K562 (cell line): ENCODE results near the gene ZNF780B. TPM values are rescaled to one million over a fixed set of nuclear protein-coding genes. Genes with fewer than 3 reads are reported as not detected.
A peak's percentile ranks its signal among the peaks of the same experiment; 100 is the strongest.

ENCODE experiments used
- ATAC-seq: fragments of 200-7000 bp; cut with Tn5 transposase; 3 replicates; pipeline ENCODE4 v1.9.1; 2020; ENCODE audit warnings: moderate library complexity
- BruUV-seq: library from RNA; stranded (reverse); fragments of 400-500 nt; replicated peaks from 2 replicates; lab custom pipeline; 2021; lab: Mats Ljungman, UMichigan
- CTCF ChIA-PET: fragments of 300-600 bp; formaldehyde crosslinking; extraction: SDS; loops from one replicate; lab custom pipeline; 2021; ENCODE audit warnings: low intra/inter-chr PET ratio; lab: Yijun Ruan, JAX
- POLR2A ChIA-PET: fragments of 300-600, 350-650 bp; sonication (Branson Sonifier 250); formaldehyde crosslinking; extraction: SDS; loops from one replicate; lab custom pipeline; 2021; ENCODE audit warnings: antibody characterized with exemption, inconsistent platforms; lab: Yijun Ruan, JAX
- DNase-seq, 4 experiments: peaks; one replicate each; pipeline versions ENCODE4 v3.0.0 to v3.0.0-alpha.2; 2011 to 2018; ENCODE audit warnings: low spot score in 3 of 4, mixed read lengths in 3 of 4; ENCODE audit errors: extremely low read depth in 1 of 4
- FAIRE-seq: peaks from 2 replicates; lab custom pipeline; 2011; peaks lifted over from hg19 to GRCh38; lab: Jason Lieb, UNC
- H2AFZ ChIP-seq: 2 replicates; pipeline ENCODE4 v1.6.0; 2011; ENCODE audit warnings: low read depth, low read length, control low read depth, inconsistent platforms
- H3K27ac ChIP-seq: fragments of 200-600 bp; 3 replicates; pipeline ENCODE4 v1.8.0; 2011; ENCODE audit warnings: low read depth, mild to moderate bottlenecking, control low read depth, inconsistent platforms, low read length, moderate library complexity, mixed read lengths; ENCODE audit errors: extremely low read depth
- H3K27me3 ChIP-seq, 2 experiments: fragments of 300-600 bp in 1 of 2; 2 replicates in 1 of 2; 3 replicates in 1 of 2; pipeline versions ENCODE4 v1.6.0 to v1.8.0; 2011; ENCODE audit warnings: inconsistent platforms in 2 of 2, low read length in 2 of 2, mild to moderate bottlenecking in 1 of 2, mixed read lengths in 1 of 2, moderate library complexity in 1 of 2; ENCODE audit not compliant: control insufficient read depth in 2 of 2, insufficient read depth in 2 of 2
- H3K36me3 ChIP-seq: fragments of 300-600 bp; 3 replicates; pipeline ENCODE4 v1.8.0; 2011; ENCODE audit warnings: mild to moderate bottlenecking, low read length, inconsistent platforms; ENCODE audit not compliant: control insufficient read depth, insufficient read depth
- H3K4me1 ChIP-seq, 2 experiments: fragments of 200-600 bp in 1 of 2; replicated peaks in 1 of 2; 2 replicates in 1 of 2; 3 replicates in 1 of 2; pipeline versions ENCODE4 v1.5.1 to v1.8.0; 2011; ENCODE audit warnings: inconsistent platforms in 2 of 2, low read length in 2 of 2, mild to moderate bottlenecking in 1 of 2, mixed read lengths in 1 of 2, moderate library complexity in 1 of 2; ENCODE audit not compliant: control insufficient read depth in 2 of 2, insufficient read depth in 2 of 2
- H3K4me2 ChIP-seq: 2 replicates; pipeline ENCODE4 v1.6.1; 2011; ENCODE audit warnings: low read length, control low read depth, inconsistent platforms, mixed read lengths; ENCODE audit not compliant: insufficient read depth
- H3K4me3 ChIP-seq: fragments of 200-600 bp; sonication (generic), shearing (Covaris generic); 2 replicates; pipeline ENCODE4 v1.5.1; 2016; ENCODE audit warnings: control low read depth, inconsistent platforms
- H3K79me2 ChIP-seq: fragments of 200-600 bp; 3 replicates; pipeline ENCODE4 v1.8.0; 2011; ENCODE audit warnings: low read length, inconsistent platforms; ENCODE audit not compliant: control insufficient read depth, insufficient read depth
- H3K9ac ChIP-seq, 2 experiments: 2 replicates each; pipeline versions ENCODE4 v1.6.0 to v1.6.1; 2011; ENCODE audit warnings: low read depth in 2 of 2, low read length in 2 of 2, control low read depth in 1 of 2, inconsistent platforms in 1 of 2, mild to moderate bottlenecking in 1 of 2, mixed read lengths in 1 of 2; ENCODE audit not compliant: insufficient read depth in 1 of 2
- H3K9me1 ChIP-seq: one replicate; pipeline ENCODE4 v1.6.0; 2011; ENCODE audit warnings: inconsistent platforms, mild to moderate bottlenecking, low read length, moderate library complexity; ENCODE audit not compliant: control insufficient read depth, insufficient read depth
- H3K9me3 ChIP-seq: replicated peaks from 2 replicates; pipeline ENCODE4 v1.5.1; 2011; ENCODE audit warnings: low read depth, low read length, inconsistent platforms; ENCODE audit not compliant: control insufficient read depth, insufficient read depth
- H4K20me1 ChIP-seq: replicated peaks from 2 replicates; pipeline ENCODE4 v1.6.1; 2011; ENCODE audit warnings: low read length, inconsistent platforms, mixed read lengths; ENCODE audit not compliant: control insufficient read depth, insufficient read depth
- ATF3 ChIP-seq, 2 experiments: fragments of 450-650 bp in 1 of 2; sonication (generic) in 1 of 2; formaldehyde crosslinking in 1 of 2; IDR thresholded peaks in 1 of 2; conservative IDR thresholded peaks in 1 of 2; 2 replicates each; pipeline versions ENCODE4 v1.6.1 to v1.8.1; 2016 to 2023; ENCODE audit warnings: mild to moderate bottlenecking in 2 of 2, moderate library complexity in 2 of 2, inconsistent platforms in 1 of 2, missing genetic modification reagents in 1 of 2
- ATF4 ChIP-seq: fragments of 450-650 bp; formaldehyde crosslinking; IDR thresholded peaks from 2 replicates; pipeline ENCODE4 v1.4.0; 2022; ENCODE audit warnings: mild to moderate bottlenecking, moderate library complexity
- ATF7 ChIP-seq: fragments of 450-650 bp; IDR thresholded peaks from 2 replicates; pipeline ENCODE4 v1.7.1; 2014; ENCODE audit warnings: mild to moderate bottlenecking, moderate library complexity
- CEBPB ChIP-seq: fragments of 450-650 bp; IDR thresholded peaks from 2 replicates; pipeline ENCODE4 v1.6.1; 2016; ENCODE audit warnings: missing genetic modification characterization, missing compliant biosample characterization
- CEBPG ChIP-seq, 3 experiments: fragments of 200-800 bp in 1 of 3; sonication (Bioruptor generic) in 1 of 3; sonication (generic) in 1 of 3; formaldehyde crosslinking in 1 of 3; IDR thresholded peaks in 2 of 3; conservative IDR thresholded peaks in 1 of 3; 2 replicates each; pipeline versions ENCODE4 v1.6.1 to v1.8.0; 2016 to 2022; ENCODE audit warnings: missing compliant biosample characterization in 2 of 3, missing genetic modification characterization in 2 of 3, mild to moderate bottlenecking in 1 of 3, missing genetic modification reagents in 1 of 3
- CXXC5 ChIP-seq: fragments of 250-450 bp; sonication (Bioruptor Pico); IDR thresholded peaks from 2 replicates; pipeline ENCODE4 v1.8.0; 2022; ENCODE audit warnings: inconsistent platforms, mild to moderate bottlenecking, moderate library complexity
- ETS2 ChIP-seq: IDR thresholded peaks from 2 replicates; pipeline ENCODE4 v1.6.1; 2016; ENCODE audit warnings: borderline replicate concordance, missing genetic modification characterization, mild to moderate bottlenecking, moderate library complexity, missing compliant biosample characterization; ENCODE audit not compliant: poor library complexity, severe bottlenecking
- FOXJ3 ChIP-seq: sonication (generic); formaldehyde crosslinking; IDR thresholded peaks from 2 replicates; pipeline ENCODE4 v1.4.0; 2020; ENCODE audit warnings: mild to moderate bottlenecking, missing genetic modification reagents
- JUND ChIP-seq, 2 experiments: IDR thresholded peaks; 2 replicates in 1 of 2; 3 replicates in 1 of 2; pipeline ENCODE4 v1.6.1; 2011; ENCODE audit warnings: borderline replicate concordance in 2 of 2, low read depth in 2 of 2, low read length in 2 of 2, improper control_type of control experiment in 1 of 2, missing biosample characterization in 1 of 2, missing genetic modification characterization in 1 of 2, missing genetic modification reagents in 1 of 2
- MYC ChIP-seq, 2 experiments: fragments of 250-450 bp in 1 of 2; sonication (Bioruptor Pico) in 1 of 2; IDR thresholded peaks; 2 replicates each; pipeline versions ENCODE4 v1.5.1 to v1.6.1; 2012 to 2021; ENCODE audit warnings: low read depth in 2 of 2, borderline replicate concordance in 1 of 2, improper control_type of control experiment in 1 of 2, low read length in 1 of 2, mild to moderate bottlenecking in 1 of 2, moderate library complexity in 1 of 2
- POU5F1 ChIP-seq: fragments of 150-350 bp; IDR thresholded peaks from 2 replicates; pipeline ENCODE4 v1.6.1; 2014; ENCODE audit warnings: borderline replicate concordance, low read length, low read depth, mild to moderate bottlenecking; ENCODE audit not compliant: partially characterized antibody
- PPARD ChIP-seq: fragments of 250-450 bp; sonication (Bioruptor Pico); IDR thresholded peaks from 2 replicates; pipeline ENCODE4 v1.8.0; 2022; ENCODE audit warnings: inconsistent platforms, mild to moderate bottlenecking, moderate library complexity
- RAD21 ChIP-seq, 2 experiments: fragments of 250-450 bp in 1 of 2; fragments of 450-650 bp in 1 of 2; sonication (Bioruptor Pico) in 1 of 2; formaldehyde crosslinking in 1 of 2; IDR thresholded peaks in 1 of 2; conservative IDR thresholded peaks in 1 of 2; 2 replicates each; pipeline versions ENCODE4 v1.4.0 to v1.8.0; 2020 to 2022; ENCODE audit warnings: mild to moderate bottlenecking in 2 of 2, moderate library complexity in 1 of 2
- SMAD4 ChIP-seq: fragments of 250-450 bp; sonication (Bioruptor Pico); conservative IDR thresholded peaks from 2 replicates; pipeline ENCODE4 v1.8.0; 2021; ENCODE audit warnings: inconsistent platforms, mild to moderate bottlenecking, moderate library complexity
- TRIM24 ChIP-seq, 2 experiments: fragments of 450-650 bp; IDR thresholded peaks; 2 replicates each; pipeline ENCODE4 v1.6.1; 2016
- ZEB2 ChIP-seq: fragments of 450-650 bp; IDR thresholded peaks from 2 replicates; pipeline ENCODE4 v1.6.1; 2016
- ZNF668 ChIP-seq: fragments of 250-450 bp; sonication (Bioruptor Pico); IDR thresholded peaks from 2 replicates; pipeline ENCODE4 v1.8.0; 2022; ENCODE audit warnings: mild to moderate bottlenecking, inconsistent platforms
- ZNF79 ChIP-seq: fragments of 250-450 bp; sonication (Bioruptor Pico); IDR thresholded peaks from 2 replicates; pipeline ENCODE4 v1.4.0; 2020; ENCODE audit warnings: low read depth, mild to moderate bottlenecking, moderate library complexity
- ZSCAN32 ChIP-seq: fragments of 450-650 bp; formaldehyde crosslinking; IDR thresholded peaks from 2 replicates; pipeline ENCODE4 v1.4.0; 2020; ENCODE audit warnings: mild to moderate bottlenecking, moderate library complexity
- WGBS: fragments of 100-300 bp; shearing (Covaris generic); methylation state at CpG from one replicate; pipeline ENCODE4 v1.1.6; 2016; ENCODE audit warnings: low coverage, mixed read lengths; ENCODE audit not compliant: insufficient coverage; ENCODE audit errors: missing lambda C conversion rate; 5-methylcytosine and 5-hydroxymethylcytosine counted together
- in situ Hi-C: fragments of 300-500 bp; cut with MboI; formaldehyde crosslinking; loops from 4 replicates; pipeline ENCODE4 v1.15.0; 2018; ENCODE audit warnings: inconsistent platforms, mixed read lengths
- intact Hi-C: fragments of 100-400 bp; cut with micrococcal nuclease; formaldehyde crosslinking; loops from 2 replicates; pipeline ENCODE4 v1.14.2; 2022
- polyA plus RNA-seq, 8 experiments: library from polyadenylated mRNA; depleted of rRNA in 4 of 8; stranded (reverse) in 5 of 8; unstranded in 3 of 8; fragments of >200 nt; fragmentation: Nextera tagmentation in 2 of 8; fragmentation: Illumina TruSeq in 1 of 8; extraction: Ambion mirVana in 2 of 8; extraction: Trizol in 1 of 8; gene quantifications; 2 replicates each; pipeline versions ENCODE4 v1.2.1 to v1.2.3, GENCODE V29; 2011 to 2014; ENCODE audit warnings: inconsistent platforms in 1 of 8, missing spikeins in 1 of 8
- total RNA-seq, 7 experiments: library from RNA; depleted of rRNA in 6 of 7; stranded (reverse); fragments of >200 nt in 6 of 7; fragmentation: Illumina TruSeq in 2 of 7; extraction: Trizol in 2 of 7; gene quantifications; 2 replicates each; pipeline versions ENCODE4 v1.2.1 to v1.2.3, GENCODE V29; 2011 to 2021; ENCODE audit warnings: low replicate concordance in 1 of 7

Gene ZNF780B
- total and polyA plus RNA-seq, 9 of the 15 experiments (the other 6 are each of a cell fraction or from before 2014, with no cell fraction given), result 3.9 to 18.4 (median 8.8) TPM

- no peak overlapping the region for H3K4me2 ChIP-seq
- in situ Hi-C loops (no loop called here), intact Hi-C loops (no loop called here)
- H2AFZ ChIP-seq, result no peak overlapping the region
- CTCF ChIA-PET, result no interaction called here
- no peak overlapping the region for H3K4me3 ChIP-seq
- peaks cover 47% of the 10 kb centered on the region for H3K36me3 ChIP-seq
- POLR2A ChIA-PET, result interaction anchor here (0.6 to 0.8 kb wide), 2 partner anchors 11 to 114 kb away, joined by 3 to 4 read pairs; partner anchors contain the start of gene PSMC4
- no peaks in the 10 kb centered on the region; a peak in 1 of 5 replicates for H3K4me1 ChIP-seq
- DNase-seq (peak in 2 of 4 experiments; percentile 12 to 24), FAIRE-seq (peak; percentile 52), ATAC-seq (peak; percentile 86)
- 84% methylated on average over 4 of the region's 4 CpGs for WGBS
- no TSS peak for BruUV-seq
- no peaks in the 10 kb centered on the region for H4K20me1 ChIP-seq
- H3K27me3 ChIP-seq, result no peaks in the 10 kb centered on the region
- peaks cover 37% of the 10 kb centered on the region for H3K79me2 ChIP-seq
- no peak overlapping the region; the same call in 2 of the 3 replicates for H3K27ac ChIP-seq
- peaks cover 4% of the 10 kb centered on the region; the same call in 1 of the 2 replicates for H3K9me3 ChIP-seq
- H3K9ac ChIP-seq, result no peak overlapping the region
- H3K9me1 ChIP-seq, result no peaks in the 10 kb centered on the region
- TF ChIP-seq JUND (IDR thresholded peaks at IDR 0.05; ENCODE audit: borderline replicate concordance, low read depth, low read length), result peak; percentile 73
- no peak for TF ChIP-seq JUND (tag; IDR thresholded peaks at IDR 0.05; ENCODE audit: borderline replicate concordance, low read depth, low read length)
- TF ChIP-seq RAD21 (CRISPR knock-in tag; conservative IDR thresholded peaks at IDR 0.05 in 1 of 2, IDR thresholded peaks at IDR 0.05 in 1 of 2), result no peak
- peak; percentile 61 for TF ChIP-seq CEBPB (tag)
- TF ChIP-seq POU5F1, result no peak
- TF ChIP-seq ATF3 (IDR thresholded peaks at IDR 0.05), result peak; percentile 94
- TF ChIP-seq ATF3 (CRISPR knock-in tag; conservative IDR thresholded peaks at IDR 0.05), result no peak
- TF ChIP-seq ZNF79 (CRISPR knock-in tag), result no peak
- 0 out of 2 replicates have a peak, but pooled peaks have one; percentile 21 for TF ChIP-seq ZEB2
- peak; percentile 69 for TF ChIP-seq ATF7
- TF ChIP-seq TRIM24 (IDR thresholded peaks at IDR 0.05), result peak; percentile 49 to 65; a peak in 2 of 4 replicates
- no peak for TF ChIP-seq PPARD (CRISPR knock-in tag)
- no peak for TF ChIP-seq ETS2 (tag)
- TF ChIP-seq SMAD4 (CRISPR knock-in tag), result 0 out of 2 replicates have a peak, but pooled peaks have one; percentile 41
- 0 out of 2 replicates have a peak, but pooled peaks have one; percentile 29 for TF ChIP-seq CXXC5
- 0 out of 2 replicates have a peak, but pooled peaks have one; percentile 31 for TF ChIP-seq ZSCAN32 (CRISPR knock-in tag)
- TF ChIP-seq MYC (IDR thresholded peaks at IDR 0.05; ENCODE audit: low read depth, low read length), result 0 out of 2 replicates have a peak, but pooled peaks have one; percentile 19
- no peak for TF ChIP-seq MYC (CRISPR knock-in tag; IDR thresholded peaks at IDR 0.05; ENCODE audit: borderline replicate concordance, low read depth)
- TF ChIP-seq CEBPG (CRISPR knock-in tag; IDR thresholded peaks at IDR 0.05), result peak; percentile 91
- peak; percentile 61 to 91; a peak in 3 of 4 replicates for TF ChIP-seq CEBPG (tag; conservative IDR thresholded peaks at IDR 0.05 in 1 of 2, IDR thresholded peaks at IDR 0.05 in 1 of 2)
- 0 out of 2 replicates have a peak, but pooled peaks have one; percentile 50 for TF ChIP-seq ATF4 (CRISPR knock-in tag)
- no peak for TF ChIP-seq FOXJ3 (CRISPR knock-in tag)
- no peak for TF ChIP-seq ZNF668 (CRISPR knock-in tag)
Observed at GRCh38 chr19:40084948-40085347, 28.9 kb upstream of the ZNF780B start.
